ENCODE measurements around the gene CRIM1. TPM values are rescaled to one million over a fixed set of nuclear protein-coding genes. Genes with fewer than 3 reads are reported as not detected.

Gene CRIM1
- total RNA-seq, 1 donor from 2014 or later: 61.8 TPM

DNA sequence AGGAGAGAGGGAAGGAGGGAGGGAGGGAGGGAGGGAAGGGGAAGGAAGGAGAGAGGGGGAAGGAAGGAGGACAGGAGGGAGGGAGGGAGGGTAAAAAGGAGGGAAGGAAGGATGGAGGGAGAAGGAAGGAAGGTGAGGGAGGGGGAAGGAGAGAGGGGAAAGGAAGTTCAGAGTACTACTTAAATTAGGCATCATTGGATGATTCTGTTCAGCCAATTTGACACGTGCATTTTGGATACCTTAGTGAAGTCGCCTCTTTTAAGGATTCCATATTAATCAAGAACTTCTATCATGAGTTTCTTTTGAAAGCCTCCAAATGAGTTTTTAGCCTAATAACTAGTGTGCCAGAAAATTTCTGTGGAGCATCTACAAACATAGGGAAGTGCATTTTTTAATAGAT lies 179.5 kb downstream of the CRIM1 start:
- H3K27me3 Mint-ChIP-seq (ENCODE audit: low read depth): no peaks in the 10 kb centered on the region
- H3K4me3 Mint-ChIP-seq: no peak overlapping the region
- H3K36me3 Mint-ChIP-seq: peaks cover 21% of the 10 kb centered on the region
- no peak for DNase-seq (ENCODE audit: low spot score in 2 of 2, unreplicated experiment in 2 of 2)
- H3K27ac Mint-ChIP-seq: no peak overlapping the region
- TF ChIP-seq, protein P1, sequence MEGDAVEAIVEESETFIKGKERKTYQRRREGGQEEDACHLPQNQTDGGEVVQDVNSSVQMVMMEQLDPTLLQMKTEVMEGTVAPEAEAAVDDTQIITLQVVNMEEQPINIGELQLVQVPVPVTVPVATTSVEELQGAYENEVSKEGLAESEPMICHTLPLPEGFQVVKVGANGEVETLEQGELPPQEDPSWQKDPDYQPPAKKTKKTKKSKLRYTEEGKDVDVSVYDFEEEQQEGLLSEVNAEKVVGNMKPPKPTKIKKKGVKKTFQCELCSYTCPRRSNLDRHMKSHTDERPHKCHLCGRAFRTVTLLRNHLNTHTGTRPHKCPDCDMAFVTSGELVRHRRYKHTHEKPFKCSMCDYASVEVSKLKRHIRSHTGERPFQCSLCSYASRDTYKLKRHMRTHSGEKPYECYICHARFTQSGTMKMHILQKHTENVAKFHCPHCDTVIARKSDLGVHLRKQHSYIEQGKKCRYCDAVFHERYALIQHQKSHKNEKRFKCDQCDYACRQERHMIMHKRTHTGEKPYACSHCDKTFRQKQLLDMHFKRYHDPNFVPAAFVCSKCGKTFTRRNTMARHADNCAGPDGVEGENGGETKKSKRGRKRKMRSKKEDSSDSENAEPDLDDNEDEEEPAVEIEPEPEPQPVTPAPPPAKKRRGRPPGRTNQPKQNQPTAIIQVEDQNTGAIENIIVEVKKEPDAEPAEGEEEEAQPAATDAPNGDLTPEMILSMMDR (IDR thresholded peaks at IDR 0.05; ENCODE audit: unreplicated experiment): no peak
- H3K9me3 Mint-ChIP-seq: no peaks in the 10 kb centered on the region
- peaks cover 12% of the 10 kb centered on the region for H3K4me1 Mint-ChIP-seq

DNA sequence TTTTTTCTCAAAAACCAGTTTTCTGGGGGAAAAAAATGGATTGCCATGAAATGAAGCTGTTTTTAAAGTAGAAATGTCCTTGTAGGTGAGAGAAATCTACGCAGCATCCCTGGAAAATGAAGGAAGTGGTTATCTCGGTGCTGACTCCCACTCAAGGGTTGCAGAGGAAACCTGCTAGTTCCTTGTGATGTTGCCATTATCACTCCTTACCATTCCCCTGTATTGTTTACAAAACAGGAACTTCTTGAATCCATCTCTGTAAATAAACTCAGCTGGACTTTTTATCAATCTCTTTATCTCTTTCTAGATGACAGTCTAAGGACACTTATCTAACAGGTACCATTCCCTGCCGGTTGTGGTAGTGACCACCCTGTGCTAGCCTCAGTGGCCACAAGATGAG lies 181.2 kb downstream of the CRIM1 start:
- TF ChIP-seq, protein P1 (IDR thresholded peaks at IDR 0.05; ENCODE audit: unreplicated experiment): no peak
- H3K4me1 Mint-ChIP-seq: no peaks in the 10 kb centered on the region
- no peaks in the 10 kb centered on the region for H3K27me3 Mint-ChIP-seq (ENCODE audit: low read depth)
- peaks cover 16% of the 10 kb centered on the region for H3K36me3 Mint-ChIP-seq
- H3K4me3 Mint-ChIP-seq: no peak overlapping the region
- no peak for DNase-seq (ENCODE audit: low spot score in 2 of 2, unreplicated experiment in 2 of 2)
- no peak overlapping the region for H3K27ac Mint-ChIP-seq
- no peaks in the 10 kb centered on the region for H3K9me3 Mint-ChIP-seq

DNA sequence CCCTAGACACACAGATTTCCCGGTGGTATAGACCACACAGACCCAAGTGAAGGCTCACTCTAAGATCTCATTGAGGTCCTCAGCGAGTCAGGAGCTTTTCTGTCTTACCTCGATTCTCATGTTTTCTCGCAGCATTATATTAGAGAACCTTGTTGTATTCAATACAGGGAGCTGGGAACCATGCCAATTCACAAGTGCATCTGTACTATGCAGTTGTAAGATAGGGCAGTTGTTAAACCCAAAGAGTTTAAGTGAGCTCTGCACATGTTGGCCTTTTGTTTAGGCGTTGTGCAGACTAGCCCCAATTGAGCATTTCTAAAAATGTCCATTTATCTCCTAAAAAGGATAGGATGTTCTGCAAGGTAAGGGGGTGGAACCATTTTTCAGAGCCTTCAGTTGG lies 182.8 kb downstream of the CRIM1 start:
- no peaks in the 10 kb centered on the region for H3K4me1 Mint-ChIP-seq
- H3K4me3 Mint-ChIP-seq: no peak overlapping the region
- TF ChIP-seq, protein P1 (IDR thresholded peaks at IDR 0.05; ENCODE audit: unreplicated experiment): no peak
- H3K9me3 Mint-ChIP-seq: no peaks in the 10 kb centered on the region
- H3K27ac Mint-ChIP-seq: no peak overlapping the region
- DNase-seq (ENCODE audit: low spot score in 2 of 2, unreplicated experiment in 2 of 2): no peak
- peaks cover 17% of the 10 kb centered on the region for H3K36me3 Mint-ChIP-seq
- H3K27me3 Mint-ChIP-seq (ENCODE audit: low read depth): no peaks in the 10 kb centered on the region

DNA sequence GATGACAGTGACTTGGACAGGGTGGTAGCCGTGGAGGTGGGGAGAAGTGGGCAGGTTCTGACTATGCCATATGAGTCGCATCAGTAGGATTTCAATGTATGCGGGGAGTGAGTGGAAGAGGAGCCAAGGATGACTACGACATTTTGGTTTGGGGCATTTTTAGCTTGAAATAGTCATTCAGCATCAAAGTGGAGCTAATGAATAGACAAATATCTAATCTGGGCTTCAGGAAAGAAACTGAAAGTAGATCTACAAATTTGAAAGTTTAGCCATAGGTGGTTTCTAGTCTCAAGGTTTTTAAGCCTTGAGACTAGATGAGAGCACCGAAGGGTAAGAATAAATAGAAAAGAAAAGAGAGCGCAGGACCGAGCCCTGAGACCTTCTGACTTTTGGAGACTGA lies 184.1 kb downstream of the CRIM1 start:
- Mint-ChIP-seq H3K9me3 (no peaks in the 10 kb centered on the region), H3K27me3 (ENCODE audit: low read depth) (no peaks in the 10 kb centered on the region), H3K4me1 (no peaks in the 10 kb centered on the region), H3K27ac (no peak overlapping the region), H3K36me3 (peaks cover 21% of the 10 kb centered on the region), H3K4me3 (no peak overlapping the region)
- TF ChIP-seq, protein P1 (IDR thresholded peaks at IDR 0.05; ENCODE audit: unreplicated experiment): no peak
- no peak for DNase-seq (ENCODE audit: low spot score in 2 of 2, unreplicated experiment in 2 of 2)

DNA sequence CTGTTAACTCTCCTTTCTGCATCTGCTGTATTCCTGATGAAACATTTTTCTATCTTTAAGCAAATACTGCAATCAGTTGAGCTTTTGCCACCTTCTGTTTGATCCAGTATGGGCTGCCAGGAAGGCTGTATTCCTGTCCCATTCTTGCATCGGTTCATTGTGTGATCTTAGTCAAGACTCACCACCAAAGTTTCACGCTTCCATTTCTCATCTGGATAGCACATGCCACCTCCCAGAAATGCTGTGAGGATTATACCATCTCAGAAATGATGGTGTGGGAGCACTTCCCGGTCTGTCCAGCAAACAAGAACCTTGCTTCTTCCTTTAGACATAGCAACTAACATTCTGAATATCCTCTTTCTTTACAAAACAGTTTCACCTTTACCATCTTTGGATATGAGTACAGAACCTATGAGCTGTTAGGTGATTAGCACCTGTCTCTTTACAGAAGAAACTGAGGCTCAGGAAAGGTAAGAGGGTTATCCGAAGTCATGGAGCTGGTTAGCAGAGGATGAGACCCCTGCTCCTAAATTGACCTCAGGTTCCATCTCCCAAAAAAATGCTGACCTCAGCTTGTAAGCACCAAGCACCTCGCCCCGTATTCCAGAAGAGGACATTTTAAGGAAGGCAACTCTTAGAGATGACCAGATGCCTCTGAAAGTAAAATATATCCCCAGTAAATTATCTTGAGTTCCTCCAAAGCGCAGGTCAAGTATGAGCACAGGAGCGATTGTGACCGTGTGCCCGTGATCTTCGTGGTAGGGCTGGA lies 185.6 kb downstream of the CRIM1 start:
- TF ChIP-seq, protein P1 (IDR thresholded peaks at IDR 0.05; ENCODE audit: unreplicated experiment): no peak
- Mint-ChIP-seq H3K4me1 (peaks cover 1% of the 10 kb centered on the region), H3K36me3 (peaks cover 25% of the 10 kb centered on the region), H3K27me3 (ENCODE audit: low read depth) (no peaks in the 10 kb centered on the region), H3K4me3 (no peak overlapping the region), H3K27ac (no peak overlapping the region), H3K9me3 (no peaks in the 10 kb centered on the region)
- no peak for DNase-seq (ENCODE audit: low spot score in 2 of 2, unreplicated experiment in 2 of 2)
